ENCODE measurements around the gene DHRS7B.

DNA sequence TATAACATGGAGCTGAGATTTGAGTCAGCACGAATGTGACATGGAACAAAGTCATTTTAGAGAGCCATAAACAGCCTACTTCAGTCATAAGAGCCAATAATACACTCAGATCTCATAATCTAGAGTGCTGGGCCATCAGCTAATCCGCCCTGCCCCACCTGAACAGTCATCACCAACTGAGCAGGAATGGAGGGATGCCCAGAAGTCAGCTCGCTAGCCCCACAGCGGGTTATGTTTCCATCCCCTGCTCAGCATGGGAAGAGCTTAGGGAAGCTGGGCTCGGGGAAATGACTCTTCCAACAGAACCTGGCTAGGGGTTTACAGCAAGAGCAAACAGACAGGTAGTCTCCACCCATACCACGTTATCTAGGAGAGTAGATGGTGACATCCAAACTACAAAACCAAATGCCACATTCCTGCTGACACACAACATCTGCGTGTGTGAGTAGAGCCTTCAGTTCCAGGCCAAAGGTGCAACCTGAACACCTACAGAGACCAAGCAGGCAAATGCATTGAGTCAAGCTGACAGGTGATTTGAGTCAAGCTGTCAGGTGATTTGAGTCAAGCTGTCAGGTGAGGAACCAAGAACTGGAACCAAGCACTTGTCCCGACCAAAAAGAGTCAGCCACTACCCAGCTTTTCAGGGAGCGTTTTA is 85.2 kb downstream of the DHRS7B start:
- TF ChIP-seq, protein P1, sequence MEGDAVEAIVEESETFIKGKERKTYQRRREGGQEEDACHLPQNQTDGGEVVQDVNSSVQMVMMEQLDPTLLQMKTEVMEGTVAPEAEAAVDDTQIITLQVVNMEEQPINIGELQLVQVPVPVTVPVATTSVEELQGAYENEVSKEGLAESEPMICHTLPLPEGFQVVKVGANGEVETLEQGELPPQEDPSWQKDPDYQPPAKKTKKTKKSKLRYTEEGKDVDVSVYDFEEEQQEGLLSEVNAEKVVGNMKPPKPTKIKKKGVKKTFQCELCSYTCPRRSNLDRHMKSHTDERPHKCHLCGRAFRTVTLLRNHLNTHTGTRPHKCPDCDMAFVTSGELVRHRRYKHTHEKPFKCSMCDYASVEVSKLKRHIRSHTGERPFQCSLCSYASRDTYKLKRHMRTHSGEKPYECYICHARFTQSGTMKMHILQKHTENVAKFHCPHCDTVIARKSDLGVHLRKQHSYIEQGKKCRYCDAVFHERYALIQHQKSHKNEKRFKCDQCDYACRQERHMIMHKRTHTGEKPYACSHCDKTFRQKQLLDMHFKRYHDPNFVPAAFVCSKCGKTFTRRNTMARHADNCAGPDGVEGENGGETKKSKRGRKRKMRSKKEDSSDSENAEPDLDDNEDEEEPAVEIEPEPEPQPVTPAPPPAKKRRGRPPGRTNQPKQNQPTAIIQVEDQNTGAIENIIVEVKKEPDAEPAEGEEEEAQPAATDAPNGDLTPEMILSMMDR (IDR thresholded peaks at IDR 0.05 in 8 of 11, conservative IDR thresholded peaks at IDR 0.05 in 3 of 11), result no peak
- TF ChIP-seq POLR2A (IDR thresholded peaks at IDR 0.05), result no peak

Measured in spleen (tissue), 7 donors.